HG03045 (cell line): ENCODE results near the gene KCTD5.
"Not testable (repeated sequence)": the region's sequence is repeated elsewhere in the genome, so short reads cannot be mapped to it uniquely, and the experiment has no call there.

Source experiments
- ATAC-seq: cut with Tn5 transposase; IDR thresholded peaks from one replicate; pipeline ENCODE4 v1.9.1; 2021; ENCODE audit warnings: mild to moderate bottlenecking, moderate library complexity; ENCODE audit not compliant: unreplicated experiment

KCTD5 gene

GRCh38 chr16:2696601-2697250, 14.4 kb downstream of the KCTD5 start:
- not testable (repeated sequence) for ATAC-seq

- ATAC-seq = no peak
These were observed 15.2 kb downstream of the KCTD5 start for GRCh38 chr16:2697401-2697948.

GRCh38 chr16:2698103-2698870, 16.0 kb downstream of the KCTD5 start:
- no peak for ATAC-seq

GRCh38 chr16:2698965-2699750, 16.8 kb downstream of the KCTD5 start:
- no peak for ATAC-seq

GRCh38 chr16:2699791-2700600, 17.7 kb downstream of the KCTD5 start:
- no peak for ATAC-seq

GRCh38 chr16:2700786-2701185, 18.5 kb downstream of the KCTD5 start:
- no peak for ATAC-seq

- no peak for ATAC-seq
These were observed 18.9 kb downstream of the KCTD5 start for GRCh38 chr16:2701272-2701671.

GRCh38 chr16:2701713-2702437, 19.6 kb downstream of the KCTD5 start:
- ATAC-seq = no peak

GRCh38 chr16:2702438-2702825, 20.1 kb downstream of the KCTD5 start:
- no peak for ATAC-seq

GRCh38 chr16:2702871-2703745, 20.8 kb downstream of the KCTD5 start:
- ATAC-seq = no peak

GRCh38 chr16:2704166-2704982, 22.1 kb downstream of the KCTD5 start:
- no peak for ATAC-seq

GRCh38 chr16:2704983-2705275, 22.6 kb downstream of the KCTD5 start:
- no peak for ATAC-seq

- no peak for ATAC-seq
These were observed 23.0 kb downstream of the KCTD5 start for GRCh38 chr16:2705351-2705750.

- no peak for ATAC-seq
These were observed 23.8 kb downstream of the KCTD5 start for GRCh38 chr16:2706085-2706484.

- ATAC-seq = no peak
These were observed 24.4 kb downstream of the KCTD5 start for GRCh38 chr16:2706611-2707311.

- ATAC-seq = no peak
These were observed 25.3 kb downstream of the KCTD5 start for GRCh38 chr16:2707368-2708289.

GRCh38 chr16:2708290-2708639, 25.9 kb downstream of the KCTD5 start:
- no peak for ATAC-seq
